AG04450 (cell line): ENCODE data around the gene PAK5. TPM values are rescaled to one million over a fixed set of nuclear protein-coding genes. Genes with fewer than 3 reads are reported as not detected.

Source experiments
- CTCF ChIA-PET: fragments of 300-600, 350-600 bp; formaldehyde crosslinking; extraction: SDS; loops from one replicate; lab custom pipeline; 2022; ENCODE audit warnings: antibody characterized with exemption, inconsistent platforms; lab: Charles Lee
- POLR2A ChIA-PET: fragments of 350-600 bp; formaldehyde crosslinking; extraction: SDS; loops from one replicate; lab custom pipeline; 2021; ENCODE audit warnings: antibody characterized with exemption, inconsistent platforms; lab: Yijun Ruan, JAX
- DNase-seq: peaks from one replicate; pipeline ENCODE4 v3.0.0-alpha.2; 2011; ENCODE audit warnings: low read depth, low spot score
- H3K27ac ChIP-seq: one replicate; pipeline ENCODE4 v1.5.1; 2012; ENCODE audit warnings: low read depth, low read length, control low read depth
- H3K27me3 ChIP-seq: one replicate; pipeline ENCODE4 v1.6.0; 2012; ENCODE audit warnings: low read length; ENCODE audit not compliant: control insufficient read depth, insufficient read depth
- H3K4me3 ChIP-seq: 2 replicates; pipeline ENCODE4 v1.5.1; 2011; ENCODE audit warnings: mild to moderate bottlenecking, low read depth, low read length, control low read depth
- H3K9me3 ChIP-seq: 2 replicates; pipeline ENCODE4 v1.5.1; 2012; ENCODE audit warnings: low read length; ENCODE audit not compliant: control insufficient read depth, insufficient read depth
- CTCF ChIP-seq: IDR thresholded peaks from 2 replicates; pipeline ENCODE4 v1.5.1; 2011; ENCODE audit warnings: low read depth, low read length, control low read depth, inconsistent platforms
- polyA plus RNA-seq: library from polyadenylated mRNA; depleted of rRNA; stranded (reverse); fragments of >200 nt; gene quantifications from 2 replicates; pipeline ENCODE4 v1.2.3, GENCODE V29; 2011

Gene PAK5
- polyA plus RNA-seq, 1 experiment: not detected

GRCh38 chr20:9557411-9557810, 281.5 kb downstream of the PAK5 start:
- Histone ChIP-seq H3K4me3 (no peak overlapping the region), H3K27me3 (no peaks in the 10 kb centered on the region), H3K27ac (no peak overlapping the region), H3K9me3 (no peaks in the 10 kb centered on the region)
- no peak for DNase-seq
- ChIA-PET POLR2A (no interaction called here), CTCF (no interaction called here)
- TF ChIP-seq CTCF: no peak

- CTCF ChIA-PET: no interaction called here
- TF ChIP-seq CTCF: no peak
- POLR2A ChIA-PET: no interaction called here
- DNase-seq: no peak
- Histone ChIP-seq H3K27me3 (peaks cover 5% of the 10 kb centered on the region), H3K9me3 (no peaks in the 10 kb centered on the region), H3K27ac (no peak overlapping the region), H3K4me3 (no peak overlapping the region)
Measured at GRCh38 chr20:9555781-9556180, 283.1 kb downstream of the PAK5 start.

GRCh38 chr20:9551808-9552550, 286.9 kb downstream of the PAK5 start:
- CTCF ChIA-PET: no interaction called here
- TF ChIP-seq CTCF: no peak
- H3K9me3 ChIP-seq: no peaks in the 10 kb centered on the region
- H3K27ac ChIP-seq: no peak overlapping the region
- no peak for DNase-seq
- peaks cover 7% of the 10 kb centered on the region for H3K27me3 ChIP-seq
- H3K4me3 ChIP-seq: no peak overlapping the region
- POLR2A ChIA-PET: no interaction called here

GRCh38 chr20:9550871-9551270, 288.0 kb downstream of the PAK5 start:
- H3K9me3 ChIP-seq: no peaks in the 10 kb centered on the region
- no peak overlapping the region for H3K27ac ChIP-seq
- no peak for TF ChIP-seq CTCF
- H3K4me3 ChIP-seq: no peak overlapping the region
- ChIA-PET CTCF (no interaction called here), POLR2A (no interaction called here)
- H3K27me3 ChIP-seq: peaks cover 7% of the 10 kb centered on the region
- no peak for DNase-seq

- CTCF ChIA-PET: no interaction called here
Measured at GRCh38 chr20:9550283-9550682, 288.6 kb downstream of the PAK5 start.

More at GRCh38 chr20:9550283-9550682, 288.6 kb downstream of the PAK5 start:
- H3K27ac ChIP-seq: no peak overlapping the region
- H3K9me3 ChIP-seq: no peaks in the 10 kb centered on the region
- H3K27me3 ChIP-seq: peaks cover 7% of the 10 kb centered on the region
- TF ChIP-seq CTCF: no peak
- DNase-seq: no peak
- POLR2A ChIA-PET: no interaction called here
- no peak overlapping the region for H3K4me3 ChIP-seq
